KOPT-K1 (cell line): Measurements from ENCODE around the gene CACNA1E.

Source experiments
- H3K27ac ChIP-seq: fragments of 200-600 bp; sonication (generic); 2 replicates; pipeline ENCODE4 v1.5.1; 2016; ENCODE audit warnings: antibody characterized with exemption, mild to moderate bottlenecking, low read depth, low read length; ENCODE audit not compliant: poor library complexity, severe bottlenecking
- H3K36me3 ChIP-seq: fragments of 200-600 bp; sonication (generic); 2 replicates; pipeline ENCODE4 v1.5.1; 2017; ENCODE audit warnings: antibody characterized with exemption, mild to moderate bottlenecking, low read length, moderate library complexity; ENCODE audit not compliant: insufficient read depth
- H3K9me3 ChIP-seq: fragments of 200-600 bp; sonication (generic); 2 replicates; pipeline ENCODE4 v1.5.1; 2017; ENCODE audit warnings: antibody characterized with exemption, low read length, mild to moderate bottlenecking; ENCODE audit not compliant: insufficient read depth, poor library complexity, severe bottlenecking

The CACNA1E gene

GRCh38 chr1:181497870-181498269 is 14.6 kb downstream of the CACNA1E start:
- Histone ChIP-seq H3K36me3 (no peaks in the 10 kb centered on the region), H3K9me3 (no peaks in the 10 kb centered on the region), H3K27ac (no peak overlapping the region)

- H3K9me3 ChIP-seq: no peaks in the 10 kb centered on the region
Observed at GRCh38 chr1:181499825-181500224, 16.5 kb downstream of the CACNA1E start.

GRCh38 chr1:181500636-181501035 is 17.3 kb downstream of the CACNA1E start:
- H3K27ac ChIP-seq: no peak overlapping the region
- no peaks in the 10 kb centered on the region for H3K36me3 ChIP-seq
- no peaks in the 10 kb centered on the region for H3K9me3 ChIP-seq

More at GRCh38 chr1:181499825-181500224, 16.5 kb downstream of the CACNA1E start:
- H3K36me3 ChIP-seq: no peaks in the 10 kb centered on the region
- H3K27ac ChIP-seq: no peak overlapping the region

GRCh38 chr1:181501612-181502011 is 18.3 kb downstream of the CACNA1E start:
- H3K27ac ChIP-seq: no peak overlapping the region
- no peaks in the 10 kb centered on the region for H3K36me3 ChIP-seq
- H3K9me3 ChIP-seq: no peaks in the 10 kb centered on the region

- H3K9me3 ChIP-seq: no peaks in the 10 kb centered on the region
- H3K27ac ChIP-seq: no peak overlapping the region
- no peaks in the 10 kb centered on the region for H3K36me3 ChIP-seq
Observed at GRCh38 chr1:181503171-181503810, 20.0 kb downstream of the CACNA1E start.

- Histone ChIP-seq H3K27ac (no peak overlapping the region), H3K9me3 (no peaks in the 10 kb centered on the region), H3K36me3 (no peaks in the 10 kb centered on the region)
Observed at GRCh38 chr1:181504399-181504842, 21.1 kb downstream of the CACNA1E start.

GRCh38 chr1:181506563-181507353 is 23.4 kb downstream of the CACNA1E start:
- no peaks in the 10 kb centered on the region for H3K36me3 ChIP-seq
- no peak overlapping the region for H3K27ac ChIP-seq
- H3K9me3 ChIP-seq: no peaks in the 10 kb centered on the region

- Histone ChIP-seq H3K27ac (no peak overlapping the region), H3K9me3 (no peaks in the 10 kb centered on the region), H3K36me3 (no peaks in the 10 kb centered on the region)
Observed at GRCh38 chr1:181508486-181509165, 25.3 kb downstream of the CACNA1E start.

GRCh38 chr1:181513786-181514297 is 30.5 kb downstream of the CACNA1E start:
- no peaks in the 10 kb centered on the region for H3K36me3 ChIP-seq
- H3K9me3 ChIP-seq: no peaks in the 10 kb centered on the region
- no peak overlapping the region for H3K27ac ChIP-seq

GRCh38 chr1:181514298-181515290 is 31.3 kb downstream of the CACNA1E start:
- no peaks in the 10 kb centered on the region for H3K9me3 ChIP-seq
- no peak overlapping the region for H3K27ac ChIP-seq
- H3K36me3 ChIP-seq: no peaks in the 10 kb centered on the region

- Histone ChIP-seq H3K36me3 (no peaks in the 10 kb centered on the region), H3K9me3 (no peaks in the 10 kb centered on the region), H3K27ac (no peak overlapping the region)
Observed at GRCh38 chr1:181516706-181517105, 33.4 kb downstream of the CACNA1E start.

- H3K36me3 ChIP-seq: no peaks in the 10 kb centered on the region
- H3K9me3 ChIP-seq: no peaks in the 10 kb centered on the region
- H3K27ac ChIP-seq: no peak overlapping the region
Observed at GRCh38 chr1:181517181-181517875, 34.0 kb downstream of the CACNA1E start.

- H3K27ac ChIP-seq: no peak overlapping the region
- H3K9me3 ChIP-seq: no peaks in the 10 kb centered on the region
- no peaks in the 10 kb centered on the region for H3K36me3 ChIP-seq
Observed at GRCh38 chr1:181518152-181518551, 34.8 kb downstream of the CACNA1E start.

GRCh38 chr1:181522864-181523263 is 39.5 kb downstream of the CACNA1E start:
- Histone ChIP-seq H3K27ac (no peak overlapping the region), H3K36me3 (no peaks in the 10 kb centered on the region), H3K9me3 (peaks cover under 1% of the 10 kb centered on the region)
